ENCODE results near the gene POLR2C.

GRCh38 chr16:57469917-57470470 is 7.5 kb downstream of the POLR2C start:
- TF ChIP-seq SIN3A (IDR thresholded peaks at IDR 0.05; ENCODE audit: low read depth, low read length) (no peak), POLR2A (IDR thresholded peaks at IDR 0.05; ENCODE audit: low read depth, low read length) (no peak), REST (IDR thresholded peaks at IDR 0.05; ENCODE audit: low read depth, low read length) (no peak), HCFC1 (IDR thresholded peaks at IDR 0.05; ENCODE audit: low read length) (no peak), RAD21 (IDR thresholded peaks at IDR 0.05; ENCODE audit: insufficient read depth, low read depth, low read length) (no peak)
